ENCODE measurements around the gene CAPZB.

DNA sequence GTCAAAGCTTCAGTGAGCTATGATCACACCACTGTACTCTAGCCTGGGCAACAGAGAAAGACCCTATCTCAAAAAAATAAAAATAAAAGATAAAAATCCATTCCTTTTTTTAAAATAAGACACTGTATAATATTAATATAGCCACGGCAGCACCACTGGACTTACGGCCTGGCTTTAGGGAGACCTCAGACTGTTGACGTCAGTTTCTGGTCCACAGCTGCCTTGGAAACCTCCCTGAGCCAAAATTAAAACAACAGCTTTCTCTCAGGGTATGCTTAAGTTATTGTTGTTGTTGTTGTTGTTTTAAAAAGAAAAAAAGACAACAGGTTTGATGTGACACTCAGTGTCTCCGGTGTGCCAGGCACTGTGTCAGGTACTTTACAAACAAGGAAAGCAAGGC is 42.0 kb downstream of the CAPZB start:
- no peak for TF ChIP-seq CTCF (conservative IDR thresholded peaks at IDR 0.05)
- TF ChIP-seq ZFX (IDR thresholded peaks at IDR 0.05) = no peak
